ENCODE data around the gene RGSL1. TPM values are rescaled to one million over a fixed set of nuclear protein-coding genes. Genes with fewer than 3 reads are reported as not detected.

RGSL1 gene
- total and polyA plus RNA-seq, 2 of the 8 experiments (the other 6 are each of a cell fraction or from before 2014, with no cell fraction given): not detected

DNA sequence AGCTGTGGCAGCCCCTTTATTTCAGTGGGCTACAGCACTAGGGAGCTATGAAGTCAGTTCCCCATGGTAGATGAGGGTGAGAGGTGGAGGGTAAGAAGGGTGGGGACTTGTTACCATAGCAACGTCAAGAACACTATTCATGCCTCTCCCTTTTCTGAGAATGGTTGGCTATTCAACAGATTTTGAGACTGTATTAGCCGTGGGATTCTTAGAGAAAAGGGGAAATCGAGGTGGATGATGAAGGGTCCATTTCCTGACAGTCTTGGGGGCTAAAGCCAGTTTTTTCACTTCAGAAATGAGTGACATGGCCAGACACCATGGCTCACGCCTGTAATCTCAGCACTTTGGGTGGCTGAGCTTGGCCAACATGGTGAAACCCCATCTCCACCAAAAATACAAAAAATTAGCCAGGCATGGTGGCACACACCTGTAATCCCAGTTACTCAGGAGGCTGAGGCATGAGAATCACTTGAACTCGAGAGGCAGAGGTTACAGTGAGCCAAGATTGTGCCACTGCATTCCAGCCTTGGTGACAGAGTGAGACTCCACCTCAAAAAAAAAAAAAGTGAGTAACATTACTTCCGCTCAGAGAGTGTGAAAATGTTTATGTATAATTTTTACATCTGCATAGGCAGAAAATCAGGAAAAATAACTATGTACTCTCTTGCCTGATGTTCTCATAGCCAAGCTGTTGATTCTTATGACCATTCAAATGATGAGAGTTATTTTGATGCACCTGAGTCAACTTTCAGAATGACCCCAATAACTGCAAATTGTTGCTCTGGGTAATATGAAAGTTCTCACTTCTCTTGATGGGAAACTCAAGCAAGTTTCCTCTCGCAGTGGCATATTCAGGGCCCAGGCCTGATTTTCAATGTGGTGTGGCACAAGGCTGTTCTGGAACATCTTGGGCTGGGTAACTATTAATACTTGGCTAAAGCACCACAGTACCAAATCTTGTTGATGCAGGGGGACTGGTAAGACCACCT, 23.2 kb upstream of the RGSL1 start (continued):
- TF ChIP-seq RFX5 (IDR thresholded peaks at IDR 0.05; ENCODE audit: borderline replicate concordance, low read depth, low read length) (no peak), CEBPB (IDR thresholded peaks at IDR 0.05; ENCODE audit: low read depth, low read length) (no peak), RNF2 (IDR thresholded peaks at IDR 0.05; ENCODE audit: borderline replicate concordance, low read depth, low read length, missing control alignments, poor library complexity, severe bottlenecking) (no peak), BRCA1 (IDR thresholded peaks at IDR 0.05; ENCODE audit: low read depth, low read length) (no peak), YY1 (IDR thresholded peaks at IDR 0.05; ENCODE audit: low read depth, low read length) (no peak), CBX8 (IDR thresholded peaks at IDR 0.05; ENCODE audit: borderline replicate concordance, low read depth, low read length) (no peak), GABPA (IDR thresholded peaks at IDR 0.05; ENCODE audit: borderline replicate concordance, insufficient read depth, low read length) (no peak), CHD1 (IDR thresholded peaks at IDR 0.05; ENCODE audit: low read depth, low read length) (no peak)

All from H1 (cell line).